GM20000 (cell line): ENCODE results near the gene TENM3.

Experiments used
- DNase-seq: peaks from one replicate; pipeline ENCODE4 v3.0.0; 2012; ENCODE audit warnings: low spot score
- TF ChIP-seq, protein P1 (sequence below): IDR thresholded peaks from 2 replicates; pipeline ENCODE4 v1.5.1; 2012; ENCODE audit warnings: mild to moderate bottlenecking, control low read depth; ENCODE audit errors: extremely low read depth, missing control alignments

TENM3 gene

DNA sequence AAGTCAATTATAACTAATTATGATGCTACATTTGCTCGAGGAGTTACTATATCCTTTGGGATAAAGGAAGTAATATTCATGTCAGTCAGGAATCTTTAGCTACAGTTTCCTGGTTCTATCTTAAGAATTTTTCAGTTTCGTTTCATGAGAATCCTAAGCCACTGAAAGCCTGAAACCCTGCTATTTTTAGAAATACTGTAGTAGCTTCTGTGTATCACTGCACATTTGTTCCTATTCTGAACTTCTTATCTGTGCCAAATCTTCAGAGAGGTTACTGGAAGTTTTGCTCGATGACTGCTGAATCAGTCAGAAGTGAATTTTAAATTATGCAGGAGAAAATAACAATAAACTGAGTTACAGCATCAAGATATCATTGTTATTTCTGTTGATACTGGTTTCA lies 249.2 kb downstream of the TENM3 start:
- TF ChIP-seq, protein P1, sequence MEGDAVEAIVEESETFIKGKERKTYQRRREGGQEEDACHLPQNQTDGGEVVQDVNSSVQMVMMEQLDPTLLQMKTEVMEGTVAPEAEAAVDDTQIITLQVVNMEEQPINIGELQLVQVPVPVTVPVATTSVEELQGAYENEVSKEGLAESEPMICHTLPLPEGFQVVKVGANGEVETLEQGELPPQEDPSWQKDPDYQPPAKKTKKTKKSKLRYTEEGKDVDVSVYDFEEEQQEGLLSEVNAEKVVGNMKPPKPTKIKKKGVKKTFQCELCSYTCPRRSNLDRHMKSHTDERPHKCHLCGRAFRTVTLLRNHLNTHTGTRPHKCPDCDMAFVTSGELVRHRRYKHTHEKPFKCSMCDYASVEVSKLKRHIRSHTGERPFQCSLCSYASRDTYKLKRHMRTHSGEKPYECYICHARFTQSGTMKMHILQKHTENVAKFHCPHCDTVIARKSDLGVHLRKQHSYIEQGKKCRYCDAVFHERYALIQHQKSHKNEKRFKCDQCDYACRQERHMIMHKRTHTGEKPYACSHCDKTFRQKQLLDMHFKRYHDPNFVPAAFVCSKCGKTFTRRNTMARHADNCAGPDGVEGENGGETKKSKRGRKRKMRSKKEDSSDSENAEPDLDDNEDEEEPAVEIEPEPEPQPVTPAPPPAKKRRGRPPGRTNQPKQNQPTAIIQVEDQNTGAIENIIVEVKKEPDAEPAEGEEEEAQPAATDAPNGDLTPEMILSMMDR = no peak
- no peak for DNase-seq

DNA sequence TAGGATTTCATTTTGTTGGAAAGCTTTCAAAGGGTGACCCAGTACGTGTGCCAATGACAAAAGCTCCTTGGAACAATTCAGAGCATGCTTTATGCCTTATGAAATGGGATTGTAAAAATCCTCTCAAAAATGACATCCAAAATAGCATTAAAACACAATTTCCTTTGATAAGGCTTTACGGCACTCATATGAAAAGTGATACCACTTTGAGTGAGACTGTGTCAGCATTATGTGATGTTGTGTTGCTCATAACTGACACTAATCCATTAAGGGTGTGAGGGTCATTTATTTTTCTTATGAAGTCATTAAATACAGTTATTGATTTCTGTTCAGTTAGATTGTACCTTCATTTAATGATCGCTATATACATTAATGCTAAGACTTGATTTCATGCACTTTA lies 250.2 kb downstream of the TENM3 start:
- TF ChIP-seq, protein P1 = no peak
- DNase-seq = no peak

GRCh38 chr4:182494103-182494502 lies 250.9 kb downstream of the TENM3 start:
- DNase-seq = no peak
- TF ChIP-seq, protein P1 = no peak

GRCh38 chr4:182495031-182495430 lies 251.8 kb downstream of the TENM3 start:
- no peak for DNase-seq

GRCh38 chr4:182495645-182496385 lies 252.6 kb downstream of the TENM3 start:
- TF ChIP-seq, protein P1 = no peak
- no peak for DNase-seq

More at GRCh38 chr4:182495031-182495430, 251.8 kb downstream of the TENM3 start:
- TF ChIP-seq, protein P1 = no peak

GRCh38 chr4:182496408-182496807 lies 253.2 kb downstream of the TENM3 start:
- TF ChIP-seq, protein P1 = no peak
- DNase-seq = no peak

GRCh38 chr4:182502064-182502463 lies 258.9 kb downstream of the TENM3 start:
- TF ChIP-seq, protein P1 = no peak

More at GRCh38 chr4:182502064-182502463, 258.9 kb downstream of the TENM3 start:
- no peak for DNase-seq
